Stimulated activated CD4-positive, alpha-beta T cell treated with anti-CD3 and anti-CD28 coated beads, TNF-alpha, amount 100 ng/mL, for 4 hours (primary cell): Measurements from ENCODE around the gene GREB1L.

Experiments
- DNase-seq, 3 experiments: peaks; one replicate each; pipeline ENCODE4 v3.0.0-alpha.2; 2020; ENCODE audit warnings: low read depth in 3 of 3

GREB1L gene

DNA sequence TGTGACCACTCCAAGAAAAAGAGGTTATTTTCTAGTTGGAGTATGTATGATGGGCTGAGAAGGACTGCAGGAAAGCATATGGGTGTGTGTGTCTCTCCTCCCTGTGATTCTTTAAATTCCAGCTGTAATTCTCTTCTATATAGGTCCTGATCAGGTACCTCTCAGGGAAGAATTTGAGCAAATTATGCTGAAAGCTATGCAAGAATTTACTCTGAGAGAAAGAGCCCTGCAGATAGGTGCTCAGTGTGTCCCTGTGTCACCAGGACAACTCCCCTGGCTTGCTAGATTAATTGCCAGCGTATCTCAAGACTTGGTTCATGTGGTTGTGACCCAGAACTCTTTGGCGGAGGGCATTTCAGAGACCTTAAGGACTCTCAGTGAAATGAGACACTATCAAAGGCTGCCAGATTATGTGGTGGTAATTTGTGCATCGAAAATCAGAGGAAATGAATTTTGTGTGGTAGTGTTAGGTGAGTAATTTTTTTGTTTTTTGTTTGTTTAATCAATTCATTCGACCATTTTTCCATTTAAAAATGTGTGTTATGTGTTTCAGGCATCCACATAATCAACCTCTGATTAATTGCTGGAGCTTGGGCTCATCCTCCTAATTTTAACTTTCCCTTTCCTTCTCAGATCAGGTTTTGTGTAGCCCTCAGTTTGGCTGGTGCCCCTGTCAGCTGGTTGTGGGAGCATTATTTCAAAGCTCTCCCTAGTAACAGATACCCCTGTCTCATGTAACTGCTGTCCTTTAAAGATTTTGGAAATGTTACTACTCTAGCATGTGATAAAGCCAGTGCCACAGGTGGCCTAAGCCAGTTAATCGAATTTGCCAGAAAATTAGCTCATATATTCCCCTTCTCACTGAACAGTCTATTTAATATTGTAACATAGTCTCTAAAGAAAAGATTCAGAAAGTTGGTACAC lies 207.6 kb downstream of the GREB1L start:
- DNase-seq: no peak

DNA sequence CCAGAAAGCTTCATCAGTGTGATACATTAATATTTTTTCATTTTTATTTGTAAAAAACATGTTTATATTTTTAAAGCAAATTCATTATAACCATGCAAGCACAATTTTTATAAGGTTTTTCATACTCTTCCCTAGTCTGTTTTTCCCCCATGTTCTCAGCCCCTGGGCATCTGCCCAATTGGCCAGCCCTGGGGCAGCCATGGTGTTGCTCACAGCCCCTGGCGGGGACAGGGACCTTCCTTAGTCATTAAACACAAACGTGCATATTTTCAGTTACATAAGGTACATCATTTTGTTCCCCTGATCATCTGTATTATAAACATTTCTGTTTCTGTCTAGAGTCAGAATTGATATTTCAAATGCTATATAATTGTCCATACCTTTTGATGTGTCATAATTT lies 208.5 kb downstream of the GREB1L start:
- DNase-seq: no peak

DNA sequence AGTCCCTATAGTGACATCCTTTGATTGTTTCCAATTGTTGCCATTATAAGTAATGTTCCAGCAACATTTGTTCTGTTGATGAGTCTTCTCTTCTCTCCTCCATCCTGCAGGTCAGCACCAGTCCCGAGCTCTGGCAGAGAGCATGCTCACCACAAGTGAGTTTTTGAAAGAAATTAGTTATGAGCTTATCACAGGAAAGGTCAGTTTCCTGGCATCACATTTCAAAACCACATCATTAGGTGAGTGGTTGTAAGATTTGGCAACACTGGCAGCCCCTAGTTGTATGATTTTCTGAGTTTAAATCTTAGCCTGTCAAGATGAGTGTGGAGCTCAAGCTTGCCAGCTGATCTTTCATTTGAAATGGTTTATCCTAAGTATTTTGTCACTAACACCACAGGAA lies 208.9 kb downstream of the GREB1L start:
- DNase-seq: no peak

DNA sequence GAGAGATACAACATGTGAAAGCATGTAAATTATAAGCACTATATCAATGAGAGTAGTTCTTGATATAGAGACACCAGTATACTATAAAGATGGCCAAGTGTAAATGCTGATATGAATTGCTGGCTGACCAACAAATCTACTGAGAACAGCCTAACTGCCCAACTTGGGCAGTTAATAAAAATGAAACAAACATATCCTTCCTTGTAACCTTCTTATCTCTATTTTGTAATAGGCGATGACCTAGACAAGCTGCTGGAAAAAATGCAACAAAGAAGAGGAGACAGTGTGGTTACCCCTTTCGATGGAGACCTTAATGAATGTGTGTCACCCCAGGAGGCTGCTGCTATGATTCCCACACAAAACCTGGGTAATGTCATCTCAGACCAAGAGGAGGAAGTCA lies 209.8 kb downstream of the GREB1L start:
- DNase-seq: no peak

DNA sequence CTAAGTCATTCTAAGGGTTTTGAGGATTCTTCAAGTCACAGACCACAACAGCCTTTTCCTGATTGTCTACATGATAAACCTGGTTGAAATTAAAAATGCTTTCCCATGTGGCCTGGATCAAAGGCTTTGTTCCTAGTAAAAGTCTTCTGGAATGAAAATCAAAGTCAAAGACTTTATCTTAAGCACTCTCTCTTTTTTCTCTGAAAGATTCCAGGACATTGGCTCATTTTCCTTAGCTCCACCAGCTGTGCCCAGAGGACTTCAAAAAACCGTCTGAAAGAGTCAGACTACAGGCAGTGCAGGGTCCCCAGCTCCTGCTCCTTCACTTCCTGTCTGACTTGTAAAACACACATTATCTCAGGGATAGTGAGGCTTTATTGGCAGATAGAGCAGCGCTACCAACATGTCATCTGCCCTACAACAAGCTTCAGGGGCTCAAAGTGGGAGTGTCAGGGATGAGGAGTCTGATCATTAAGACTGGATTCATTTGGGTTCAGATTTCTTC lies 210.3 kb downstream of the GREB1L start:
- no peak for DNase-seq

DNA sequence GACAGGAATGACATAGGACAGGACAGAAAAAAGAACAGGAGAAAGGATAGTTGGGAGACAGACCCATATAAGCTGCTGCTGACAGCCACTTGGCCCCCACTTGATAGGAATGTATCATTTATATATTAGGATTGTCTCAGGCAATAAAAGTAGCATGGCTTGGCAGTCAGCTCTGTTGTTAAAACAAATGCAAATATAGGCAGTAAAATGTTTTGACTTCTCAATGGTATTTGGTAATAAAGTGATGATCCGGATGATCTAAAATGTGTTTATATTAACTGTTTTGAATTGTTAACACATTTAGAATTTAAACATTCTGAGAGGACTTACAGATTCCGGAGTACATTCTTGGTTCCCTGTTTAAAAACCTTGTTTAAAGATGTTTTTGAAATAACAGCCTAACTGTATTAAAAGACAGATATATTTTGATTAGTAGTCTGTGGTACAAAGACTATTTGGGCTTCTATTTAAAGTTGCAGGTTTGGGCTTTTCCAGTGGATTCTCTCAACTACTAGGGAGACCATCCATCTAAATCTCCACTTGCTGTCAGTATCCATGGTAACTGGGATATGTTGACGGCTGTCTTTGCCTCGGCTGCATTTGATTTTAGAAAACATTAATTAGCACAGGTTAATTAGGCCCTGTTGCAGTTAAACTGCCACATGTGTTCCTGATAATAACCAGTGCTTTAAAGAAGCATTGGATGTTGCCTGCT lies 210.9 kb downstream of the GREB1L start:
- no peak for DNase-seq

DNA sequence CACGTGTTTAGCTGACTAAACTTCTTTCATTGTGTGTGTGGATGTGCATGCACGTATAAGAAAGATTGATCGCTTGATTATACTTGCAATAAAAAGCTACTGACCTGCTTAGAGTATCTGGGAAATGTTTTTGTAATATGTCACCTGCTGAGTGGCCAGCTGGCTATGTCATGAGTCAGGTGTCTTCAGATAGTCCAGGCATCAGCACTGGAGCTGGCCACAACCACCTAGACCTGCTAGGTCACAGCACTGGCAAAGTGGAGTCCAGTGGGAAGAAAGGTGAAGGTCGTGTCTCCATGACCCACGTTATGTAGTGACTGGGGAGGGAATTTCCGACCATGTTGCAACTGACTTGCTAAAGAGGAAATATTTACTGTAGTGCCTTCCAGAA lies 211.5 kb downstream of the GREB1L start:
- no peak for DNase-seq

DNA sequence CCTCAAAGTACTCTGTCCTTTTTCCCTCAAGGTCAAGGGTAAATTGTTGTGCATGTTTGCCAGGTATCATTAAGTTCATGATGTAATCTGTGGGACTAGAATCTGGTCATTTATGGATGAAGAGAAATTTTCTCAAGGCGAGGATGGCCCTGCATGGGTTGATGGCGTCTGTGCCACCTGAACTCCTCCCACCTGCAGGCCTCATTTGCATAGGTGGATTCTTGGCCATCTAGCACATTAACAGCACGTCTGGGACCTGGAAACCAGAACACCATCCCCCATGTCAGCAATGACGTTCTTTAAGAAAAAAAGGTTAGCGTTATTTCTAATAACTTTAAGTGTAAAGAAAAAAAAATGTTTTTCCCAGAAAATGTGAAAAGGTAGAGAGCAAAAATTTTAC lies 212.7 kb downstream of the GREB1L start:
- DNase-seq: no peak

DNA sequence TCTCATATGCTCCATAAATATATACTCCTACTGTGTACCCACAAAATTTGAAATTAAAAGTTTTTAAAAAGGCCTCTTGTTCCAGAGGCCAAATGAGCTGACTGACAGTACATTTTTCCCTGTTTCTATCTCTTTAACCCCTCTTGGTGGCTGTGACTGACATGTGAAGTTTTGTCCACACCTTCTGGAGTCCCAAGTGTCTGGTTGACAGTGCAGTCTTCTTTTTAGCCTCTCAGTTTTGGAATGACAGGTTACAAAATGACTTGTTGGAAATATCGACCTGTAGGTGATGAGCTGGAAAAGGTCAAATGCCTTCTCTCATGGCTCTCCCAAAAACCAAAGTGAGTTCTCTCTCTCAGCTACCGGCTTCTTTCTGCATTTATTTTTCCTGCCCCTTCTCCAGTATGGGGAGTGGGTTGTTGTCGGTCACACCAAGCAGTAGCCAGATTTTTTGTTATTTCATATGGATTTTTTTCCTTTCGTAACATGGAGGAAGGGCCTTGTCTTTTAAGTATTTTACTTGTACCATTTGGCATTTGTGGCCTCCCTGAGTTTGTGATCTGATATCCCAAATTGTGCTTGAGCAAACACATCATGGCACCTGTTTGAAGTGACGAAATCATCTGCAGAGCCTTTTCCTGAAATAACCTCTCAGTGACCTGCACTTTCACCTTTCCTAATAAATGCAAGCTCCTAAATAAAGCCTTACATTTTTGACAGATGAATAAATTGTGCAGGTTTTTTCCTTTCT lies 214.6 kb downstream of the GREB1L start:
- no peak for DNase-seq

DNA sequence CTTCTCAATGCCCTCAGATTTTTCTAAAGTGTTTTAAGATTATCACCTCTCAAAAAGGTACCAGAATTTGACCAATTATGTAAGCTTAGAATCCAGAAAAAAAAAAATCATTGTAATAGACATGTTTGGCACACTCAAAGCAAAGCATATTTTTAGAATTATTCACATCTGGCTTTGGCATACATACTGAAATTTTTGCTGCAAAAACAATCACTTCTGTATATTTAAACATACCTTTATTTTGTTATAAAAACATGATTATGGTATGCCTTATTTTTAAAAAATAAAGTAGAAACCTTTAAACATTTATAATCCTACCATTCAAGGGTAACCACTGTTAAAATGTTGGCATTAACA lies 215.1 kb downstream of the GREB1L start:
- DNase-seq: no peak

DNA sequence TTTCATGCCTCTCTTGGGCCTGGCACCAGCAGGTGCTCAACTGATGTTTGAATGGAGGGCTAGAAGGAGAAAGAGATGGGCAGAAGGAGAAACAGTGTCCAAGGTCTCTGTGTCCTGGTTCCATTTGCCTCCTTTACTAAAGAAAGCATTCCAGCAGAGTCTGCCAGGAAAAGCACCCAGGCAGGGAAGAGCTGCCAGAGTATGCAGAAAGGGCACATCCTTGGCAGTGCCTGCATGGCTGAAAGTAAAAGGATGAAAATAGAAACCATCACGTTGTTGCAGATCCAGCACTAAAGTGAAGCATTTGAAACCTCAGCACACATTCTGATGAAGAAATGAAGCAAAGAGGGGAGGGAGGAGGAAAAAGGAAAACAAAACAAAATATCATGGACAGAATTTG lies 216.3 kb downstream of the GREB1L start:
- DNase-seq: no peak

DNA sequence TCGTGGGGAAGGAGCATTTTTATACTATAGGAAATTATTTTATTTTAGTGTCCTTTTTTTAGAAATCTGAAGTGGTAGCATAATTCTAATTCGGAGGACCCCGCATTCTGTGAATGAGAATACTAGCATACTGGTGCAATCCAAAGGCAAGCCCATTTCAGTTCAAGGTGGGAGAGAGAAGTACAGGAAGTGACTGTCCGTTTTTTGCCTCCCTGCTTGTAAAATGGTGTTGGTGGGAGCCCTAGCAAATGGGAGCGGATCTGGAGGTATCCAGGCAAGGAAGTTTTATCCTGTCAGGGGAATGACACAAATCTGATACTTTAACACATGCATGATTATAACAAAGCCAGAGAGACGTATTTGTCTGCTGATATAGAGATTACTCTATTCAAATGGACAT lies 216.8 kb downstream of the GREB1L start:
- DNase-seq: no peak

DNA sequence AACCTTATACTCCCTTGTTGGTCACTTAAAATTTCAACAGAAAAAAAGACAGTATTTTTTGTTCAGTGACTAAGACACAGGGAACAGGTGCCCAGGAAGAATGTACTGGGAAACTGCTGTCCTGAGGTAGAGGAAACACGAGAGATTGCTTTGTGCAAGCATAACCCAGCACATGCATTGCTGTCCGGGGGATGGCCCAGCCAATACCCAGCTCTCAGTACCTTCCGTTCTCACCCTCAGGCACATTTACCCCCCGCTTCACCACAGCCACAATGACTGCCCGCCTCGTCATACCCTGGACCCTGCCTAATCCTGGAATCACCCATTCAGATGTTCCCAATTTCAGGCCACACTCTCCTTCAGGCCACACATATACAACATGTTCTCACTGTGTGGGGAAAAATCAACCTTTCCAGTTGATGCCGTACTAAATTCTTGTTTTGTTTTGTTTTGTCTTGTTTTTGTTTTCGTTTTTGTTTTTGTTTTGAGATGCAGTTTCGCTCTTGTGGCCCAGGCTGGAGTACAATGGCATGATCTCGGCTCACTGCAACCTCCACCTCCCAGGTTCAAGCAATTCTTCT lies 217.8 kb downstream of the GREB1L start:
- DNase-seq: no peak

DNA sequence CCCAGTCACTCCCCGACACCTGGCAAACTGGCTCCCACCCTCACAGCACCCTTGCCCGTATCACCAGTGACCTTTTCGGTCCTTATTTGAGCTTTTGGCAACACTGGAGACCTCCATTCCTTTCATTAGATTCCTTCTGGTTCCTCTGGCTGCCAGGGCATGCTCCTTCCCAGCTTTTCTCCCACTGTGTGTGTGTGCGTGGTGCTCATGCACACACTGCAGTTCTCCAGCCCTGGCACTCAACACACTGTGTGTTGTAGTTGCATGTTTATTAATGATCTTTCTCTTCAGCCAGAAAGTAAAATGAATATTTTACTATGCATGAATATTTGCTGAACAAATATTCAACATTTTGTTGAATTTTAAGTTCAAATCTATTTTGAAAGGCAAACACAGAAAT lies 219.4 kb downstream of the GREB1L start:
- DNase-seq: no peak

DNA sequence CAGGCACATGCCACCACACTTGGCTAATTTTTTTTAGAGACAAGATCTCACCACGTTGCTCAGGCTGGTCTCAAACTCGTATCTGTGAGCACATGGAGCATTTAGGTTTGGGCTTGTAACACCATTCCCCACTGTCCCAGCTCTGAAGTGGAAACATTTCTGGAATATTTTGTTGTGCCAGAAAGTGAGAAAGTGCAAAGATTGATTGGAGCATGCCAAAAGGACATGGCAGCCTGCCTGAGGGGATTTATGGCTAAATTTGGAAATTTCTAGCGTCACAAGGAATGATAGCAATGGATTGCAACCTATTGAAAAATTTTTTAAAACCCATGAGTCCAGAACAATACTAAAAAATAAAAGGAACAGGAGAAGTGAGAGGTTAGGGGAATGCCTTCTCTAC lies 221.7 kb downstream of the GREB1L start:
- DNase-seq: no peak

DNA sequence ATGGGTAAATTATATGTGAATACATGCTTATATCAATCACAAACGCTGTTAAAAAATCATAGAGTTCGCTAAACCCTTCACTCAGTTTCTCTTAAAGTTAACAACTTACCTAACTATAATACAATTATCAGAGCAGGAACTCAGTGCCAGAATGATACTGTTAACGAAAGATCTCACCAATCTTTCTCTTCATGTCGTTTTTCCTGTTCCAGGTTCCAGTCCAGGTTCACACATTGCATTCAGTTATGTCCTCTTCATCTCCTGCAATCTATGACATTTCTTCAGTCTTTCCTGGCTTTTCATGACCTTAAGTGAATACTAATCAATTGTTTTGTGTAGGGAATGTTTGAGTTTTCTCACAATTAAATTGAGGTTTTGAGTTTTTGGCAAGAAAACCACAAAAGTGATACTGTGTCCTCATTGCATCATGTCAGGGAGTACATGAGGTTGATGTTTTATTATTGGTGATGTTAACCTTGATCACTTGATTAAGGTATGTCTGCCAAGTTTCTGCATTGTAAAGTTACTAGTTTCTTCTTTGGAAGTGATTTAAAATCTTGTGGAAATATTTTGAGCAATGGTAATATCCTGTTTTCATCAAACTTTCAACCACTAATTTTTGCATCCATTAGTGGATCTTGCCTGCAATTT lies 226.6 kb downstream of the GREB1L start:
- no peak for DNase-seq

DNA sequence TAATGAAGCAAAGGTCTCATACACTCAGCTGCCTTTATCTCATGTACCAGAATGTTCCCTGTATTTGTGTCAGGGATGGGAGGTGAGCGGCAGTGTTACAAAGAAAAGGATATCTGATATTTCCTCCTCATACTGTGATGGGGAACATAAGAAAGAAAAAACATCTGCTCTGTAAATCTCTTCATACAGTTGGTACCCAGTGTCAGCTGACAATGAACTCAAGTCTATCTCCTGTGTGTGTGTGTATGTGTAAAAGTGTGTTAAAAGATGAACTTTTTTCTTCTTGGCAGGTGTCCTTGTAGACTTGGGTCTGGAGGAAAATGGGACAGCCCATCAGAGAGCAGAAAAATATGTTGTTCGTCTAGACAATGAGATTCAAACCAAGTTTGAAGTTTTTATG lies 230.7 kb downstream of the GREB1L start:
- DNase-seq: no peak

DNA sequence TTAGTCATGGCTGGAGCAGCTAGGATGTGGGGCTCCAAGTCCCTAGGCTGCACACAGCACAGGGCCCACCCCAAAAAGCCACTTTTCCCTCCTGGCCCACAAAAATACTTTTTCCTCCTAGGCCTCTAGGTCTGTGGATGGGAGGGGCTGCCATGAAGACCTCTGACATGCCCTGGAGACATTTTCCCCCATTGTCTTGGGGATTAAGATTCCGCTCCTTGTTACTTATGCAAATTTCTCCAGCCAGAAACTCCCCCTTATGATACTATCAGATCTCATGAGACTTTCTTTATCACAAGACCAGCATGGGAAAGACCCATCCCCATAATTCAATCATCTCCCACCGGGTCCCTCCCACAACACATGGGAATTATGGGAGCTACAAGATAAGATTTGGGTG lies 232.6 kb downstream of the GREB1L start:
- DNase-seq: no peak

DNA sequence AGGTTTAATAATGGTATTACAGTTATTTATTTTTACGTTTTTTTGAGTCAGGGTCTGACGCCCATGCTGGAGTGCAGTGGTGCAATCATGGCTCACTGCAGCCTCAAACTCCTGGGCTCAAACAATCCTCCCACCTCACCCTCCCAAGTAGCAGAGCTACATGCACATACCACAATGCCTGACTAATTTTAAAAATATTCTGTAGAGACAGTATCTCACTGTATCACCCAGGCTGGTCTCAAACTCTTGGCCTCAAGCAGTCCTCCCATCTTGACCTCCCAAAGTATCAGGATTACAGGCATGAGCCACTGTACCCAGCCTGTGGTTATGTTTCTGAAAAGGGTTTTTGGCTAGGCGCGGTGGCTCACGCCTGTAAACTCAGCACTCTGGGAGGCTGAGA lies 237.7 kb downstream of the GREB1L start:
- DNase-seq: no peak

DNA sequence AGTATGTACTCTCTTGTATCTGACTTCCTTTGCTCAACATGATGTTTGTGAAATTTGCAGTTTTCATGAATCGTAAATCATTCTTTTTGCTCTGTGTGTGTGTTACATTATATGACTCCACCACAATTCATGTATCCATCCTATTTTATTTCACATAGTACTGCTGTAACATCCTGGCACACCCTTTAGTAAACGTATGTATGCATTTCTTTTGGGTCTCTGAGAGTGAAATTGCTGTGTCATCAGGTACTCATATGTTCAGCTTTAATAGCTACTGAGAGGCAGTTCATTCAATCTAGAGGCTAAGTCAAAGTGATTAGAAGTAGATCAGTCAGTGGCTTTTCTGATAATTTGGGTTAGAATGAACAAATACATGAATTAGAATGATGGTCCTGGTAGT lies 239.7 kb downstream of the GREB1L start:
- DNase-seq: no peak

DNA sequence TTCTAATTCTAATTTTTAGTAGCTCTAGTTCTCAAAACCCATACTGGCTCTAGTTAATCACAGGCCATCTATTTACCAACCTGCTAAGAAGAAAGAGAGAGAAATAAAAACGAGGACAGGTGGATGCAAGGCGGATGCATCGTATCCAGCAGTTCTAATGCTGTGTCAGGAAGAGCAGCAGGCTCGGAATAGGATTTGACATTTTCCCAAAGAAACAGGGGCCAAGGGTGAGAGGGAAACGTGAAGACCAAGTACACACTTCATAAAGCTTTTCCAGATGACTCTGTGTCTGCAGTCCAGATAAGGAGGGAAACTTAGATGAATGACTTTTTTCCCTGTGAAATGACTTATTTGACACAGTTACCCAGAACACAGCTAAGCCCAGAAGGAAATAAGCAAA lies 241.0 kb downstream of the GREB1L start:
- no peak for DNase-seq
